GM12878 (cell line): ENCODE data around the gene DAGLA. TPM values are rescaled to one million over a fixed set of nuclear protein-coding genes. Genes with fewer than 3 reads are reported as not detected.

Experiments
- ATAC-seq: fragments of 200-7000 bp; cut with Tn5 transposase; 3 replicates; pipeline ENCODE4 v1.9.1; 2020; ENCODE audit warnings: mild to moderate bottlenecking, moderate library complexity
- BruUV-seq: library from RNA; stranded (reverse); fragments of 400-500 nt; replicated peaks from 2 replicates; lab custom pipeline; 2021; lab: Mats Ljungman, UMichigan
- CTCF ChIA-PET: fragments of 300-600 bp; sonication (Branson Sonifier 250); formaldehyde crosslinking; extraction: SDS; loops from one replicate; lab custom pipeline; 2021; ENCODE audit warnings: inconsistent platforms; lab: Yijun Ruan, JAX
- POLR2A ChIA-PET: fragments of 350-600 bp; formaldehyde crosslinking; extraction: SDS; loops from one replicate; lab custom pipeline; 2021; ENCODE audit warnings: inconsistent platforms; lab: Charles Lee
- RAD21 ChIA-PET: fragments of 300-600 bp; sonication (Branson Sonifier 250); formaldehyde crosslinking; loops from one replicate; lab custom pipeline; 2023; ENCODE audit warnings: antibody characterized with exemption; ENCODE audit not compliant: unreplicated experiment; lab: Charles Lee
- SMC1A ChIA-PET: fragments of 300-600 bp; sonication (Branson Sonifier 250); formaldehyde crosslinking; loops from one replicate; lab custom pipeline; 2023; ENCODE audit not compliant: unreplicated experiment, uncharacterized antibody; lab: Charles Lee
- DNase-seq: peaks from one replicate; pipeline ENCODE4 v3.0.0-alpha.2; 2011; ENCODE audit warnings: low read depth, low spot score
- FAIRE-seq: peaks from 3 replicates; lab custom pipeline; 2011; peaks lifted over from hg19 to GRCh38; lab: Jason Lieb, UNC
- H2AFZ ChIP-seq: 2 replicates; pipeline ENCODE4 v1.6.0; 2011; ENCODE audit warnings: low read depth, low read length, control low read depth; ENCODE audit not compliant: control insufficient read depth
- H3K27ac ChIP-seq: 2 replicates; pipeline ENCODE4 v1.5.1; 2011; ENCODE audit warnings: control low read depth; ENCODE audit not compliant: control insufficient read depth, insufficient read depth
- H3K27me3 ChIP-seq, 2 experiments: replicated peaks in 1 of 2; 2 replicates each; pipeline versions ENCODE4 v1.6.0 to v1.6.1; 2011; ENCODE audit warnings: low read length in 1 of 2; ENCODE audit not compliant: control insufficient read depth in 2 of 2, insufficient read depth in 2 of 2
- H3K36me3 ChIP-seq, 2 experiments: 2 replicates each; pipeline ENCODE4 v1.5.1; 2011; ENCODE audit warnings: low read length in 1 of 2; ENCODE audit not compliant: control insufficient read depth in 2 of 2, insufficient read depth in 2 of 2
- H3K4me1 ChIP-seq: 2 replicates; pipeline ENCODE4 v1.6.1; 2011; ENCODE audit warnings: mild to moderate bottlenecking, low read length, moderate library complexity, mixed read lengths; ENCODE audit not compliant: control insufficient read depth, insufficient read depth
- H3K4me2 ChIP-seq: 2 replicates; pipeline ENCODE4 v1.6.0; 2011; ENCODE audit warnings: control low read depth; ENCODE audit not compliant: control insufficient read depth, insufficient read depth
- H3K4me3 ChIP-seq: fragments of 200-600 bp; sonication (generic); 2 replicates; pipeline ENCODE4 v1.5.1; 2016
- H3K79me2 ChIP-seq: 2 replicates; pipeline ENCODE4 v1.6.0; 2011; ENCODE audit warnings: low read length; ENCODE audit not compliant: control insufficient read depth, insufficient read depth
- H3K9ac ChIP-seq: 2 replicates; pipeline ENCODE4 v1.8.0; 2011; ENCODE audit warnings: low read length, control low read depth, mixed read lengths; ENCODE audit not compliant: control insufficient read depth, insufficient read depth
- H3K9me3 ChIP-seq: replicated peaks from 3 replicates; pipeline ENCODE4 v1.5.1; 2011; ENCODE audit warnings: mild to moderate bottlenecking, low read length; ENCODE audit not compliant: control insufficient read depth, insufficient read depth
- H4K20me1 ChIP-seq: 2 replicates; pipeline ENCODE4 v1.6.0; 2011; ENCODE audit not compliant: control insufficient read depth, insufficient read depth
- E2F8 ChIP-seq: fragments of 450-650 bp; IDR thresholded peaks from 2 replicates; pipeline ENCODE4 v1.6.1; 2018; ENCODE audit warnings: mild to moderate bottlenecking, low read depth, moderate library complexity; ENCODE audit not compliant: partially characterized antibody
- NKRF ChIP-seq: fragments of 450-650 bp; conservative IDR thresholded peaks from 2 replicates; pipeline ENCODE4 v1.6.1; 2017; ENCODE audit warnings: mild to moderate bottlenecking, moderate library complexity
- NR2F1 ChIP-seq: fragments of 450-650 bp; conservative IDR thresholded peaks from 2 replicates; pipeline ENCODE4 v1.6.1; 2017; ENCODE audit warnings: mild to moderate bottlenecking
- PRDM15 ChIP-seq: fragments of 450-650 bp; formaldehyde crosslinking; IDR thresholded peaks from 2 replicates; pipeline ENCODE4 v1.4.0; 2020; ENCODE audit warnings: mild to moderate bottlenecking, moderate library complexity
- SMAD1 ChIP-seq: fragments of 450-650 bp; IDR thresholded peaks from 2 replicates; pipeline ENCODE4 v1.6.1; 2018; ENCODE audit warnings: mild to moderate bottlenecking, low read depth; ENCODE audit not compliant: partially characterized antibody
- STAT3 ChIP-seq: IDR thresholded peaks from 2 replicates; pipeline ENCODE4 v1.6.1; 2011; ENCODE audit warnings: low read depth, low read length, improper control_type of control experiment
- WRNIP1 ChIP-seq: IDR thresholded peaks from 2 replicates; pipeline ENCODE4 v1.6.1; 2011; ENCODE audit warnings: low read depth, low read length, improper control_type of control experiment, borderline replicate concordance
- ZBTB4 ChIP-seq: fragments of 450-650 bp; formaldehyde crosslinking; IDR thresholded peaks from 2 replicates; pipeline ENCODE4 v1.4.0; 2022; ENCODE audit warnings: mild to moderate bottlenecking, moderate library complexity
- ZNF217 ChIP-seq: fragments of 450-650 bp; IDR thresholded peaks from 2 replicates; pipeline ENCODE4 v1.6.1; 2017; ENCODE audit warnings: antibody characterized with exemption, mild to moderate bottlenecking
- ZZZ3 ChIP-seq: IDR thresholded peaks from 2 replicates; pipeline ENCODE4 v1.6.1; 2011; ENCODE audit warnings: low read depth; ENCODE audit not compliant: control insufficient read depth, insufficient read length
- WGBS: methylation state at CpG from one replicate; pipeline ENCODE4 v1.1.6; 2016; ENCODE audit warnings: low lambda C conversion rate; ENCODE audit not compliant: insufficient replicate concordance, insufficient coverage; ENCODE audit errors: missing lambda C conversion rate; 5-methylcytosine and 5-hydroxymethylcytosine counted together
- in situ Hi-C: fragments of 300-500 bp; cut with MboI; formaldehyde crosslinking; loops from 9 replicates; pipeline ENCODE4 v1.14.3; 2018; ENCODE audit warnings: mixed read lengths
- intact Hi-C: fragments of 100-400 bp; cut with micrococcal nuclease; formaldehyde crosslinking; loops from one replicate; pipeline ENCODE4 v1.14.2; 2022; ENCODE audit not compliant: unreplicated experiment
- polyA plus RNA-seq, 11 experiments: library from polyadenylated mRNA; depleted of rRNA in 4 of 11; unstranded in 6 of 11; stranded (reverse) in 5 of 11; fragments of >200 nt; fragmentation: Nextera tagmentation in 4 of 11; fragmentation: Illumina TruSeq in 1 of 11; extraction: Ambion mirVana in 4 of 11; extraction: Trizol in 1 of 11; gene quantifications; 1 replicate in 1 of 11; 2 replicates in 10 of 11; pipeline versions ENCODE4 v1.2.1 to v1.2.3, GENCODE V29; 2011 to 2016; ENCODE audit warnings: inconsistent platforms in 2 of 11, missing spikeins in 2 of 11, low read depth in 1 of 11
- total RNA-seq, 4 experiments: library from RNA; depleted of rRNA in 3 of 4; stranded (reverse); fragments of >200 nt in 3 of 4; fragmentation: Illumina TruSeq in 1 of 4; extraction: Trizol in 1 of 4; gene quantifications; 2 replicates each; pipeline versions ENCODE4 v1.2.1 to v1.2.3, GENCODE V29; 2013 to 2021

The DAGLA gene
- total and polyA plus RNA-seq, 10 of the 15 experiments (the other 5 are each of a cell fraction or from before 2014, with no cell fraction given), result 0.05 TPM; not detected in 9

- no peak for TF ChIP-seq ZBTB4 (CRISPR knock-in tag)
- no peak for TF ChIP-seq NKRF
- TF ChIP-seq ZNF217, result no peak
Measured at GRCh38 chr11:61639816-61640443, 40.3 kb upstream of the DAGLA start (continued).

- Histone ChIP-seq H3K9ac (no peak overlapping the region), H3K4me2 (no peak overlapping the region), H3K27me3 (peaks cover 0 to 2% of the 10 kb centered on the region in 2 experiments; a peak in 1 of 4 replicates), H2AFZ (no peak overlapping the region), H3K9me3 (no peaks in the 10 kb centered on the region), H3K27ac (no peak overlapping the region), H3K79me2 (no peaks in the 10 kb centered on the region), H3K4me3 (no peak overlapping the region), H4K20me1 (no peaks in the 10 kb centered on the region), H3K36me3 (no peaks in the 10 kb centered on the region), H3K4me1 (no peaks in the 10 kb centered on the region)
- WGBS, result 31% methylated on average over 8 of the region's 8 CpGs
- in situ Hi-C loops (no loop called here), intact Hi-C loops (no loop called here)
- ChIA-PET POLR2A (no interaction called here), CTCF (no interaction called here), SMC1A (no interaction called here), RAD21 (no interaction called here)
- BruUV-seq, result no TSS peak
- FAIRE-seq, result no peak
- ATAC-seq, result no peak
- DNase-seq, result no peak
- TF ChIP-seq E2F8, result no peak
- no peak for TF ChIP-seq ZNF217
- no peak for TF ChIP-seq ZZZ3
- no peak for TF ChIP-seq NR2F1
- TF ChIP-seq PRDM15 (CRISPR knock-in tag), result no peak
- no peak for TF ChIP-seq SMAD1
- no peak for TF ChIP-seq WRNIP1
- TF ChIP-seq STAT3, result no peak
Measured at GRCh38 chr11:61642162-61642561, 38.0 kb upstream of the DAGLA start.
